MM.1S (cell line): Measurements from ENCODE around the gene FADD.
A peak's percentile ranks its signal among the peaks of the same experiment; 100 is the strongest.

Source experiments
- DNase-seq: peaks from one replicate; pipeline ENCODE4 v3.0.0-alpha.2; 2015
- H2AFZ ChIP-seq: fragments of 300-600 bp; sonication (generic); 2 replicates; pipeline ENCODE4 v1.6.0; 2016; ENCODE audit warnings: antibody characterized with exemption, low read length
- H3F3A ChIP-seq: fragments of 300-600 bp; sonication (generic); 2 replicates; pipeline ENCODE4 v1.6.1; 2016; ENCODE audit warnings: mild to moderate bottlenecking, antibody characterized with exemption, low read length, moderate library complexity, mixed read lengths; ENCODE audit not compliant: insufficient read depth
- H3K27ac ChIP-seq: fragments of 300-600 bp; sonication (generic); 2 replicates; pipeline ENCODE4 v1.5.1; 2016; ENCODE audit warnings: mild to moderate bottlenecking, low read length
- H3K27me3 ChIP-seq: fragments of 300-600 bp; sonication (generic); replicated peaks from 2 replicates; pipeline ENCODE4 v1.6.0; 2016; ENCODE audit warnings: low read length; ENCODE audit not compliant: insufficient read depth
- H3K36me3 ChIP-seq: fragments of 300-600 bp; sonication (generic); replicated peaks from 2 replicates; pipeline ENCODE4 v1.6.1; 2016; ENCODE audit warnings: mild to moderate bottlenecking, low read length, mixed read lengths; ENCODE audit not compliant: insufficient read depth
- H3K4me1 ChIP-seq: fragments of 300-600 bp; sonication (generic); 2 replicates; pipeline ENCODE4 v1.6.1; 2016; ENCODE audit warnings: low read length, mixed read lengths
- H3K4me2 ChIP-seq: fragments of 300-600 bp; sonication (generic); 2 replicates; pipeline ENCODE4 v1.6.0; 2016; ENCODE audit warnings: low read depth, low read length
- H3K4me3 ChIP-seq: fragments of 300-600 bp; sonication (generic); 2 replicates; pipeline ENCODE4 v1.5.1; 2016; ENCODE audit warnings: low read length, mixed read lengths
- H3K79me2 ChIP-seq: fragments of 300-600 bp; sonication (generic); 2 replicates; pipeline ENCODE4 v1.6.1; 2016; ENCODE audit warnings: mixed run types, low read length, mixed read lengths
- H3K9ac ChIP-seq: fragments of 300-600 bp; sonication (generic); 2 replicates; pipeline ENCODE4 v1.6.1; 2016; ENCODE audit warnings: low read length, mixed read lengths
- H3K9me2 ChIP-seq: fragments of 300-600 bp; sonication (generic); replicated peaks from 2 replicates; pipeline ENCODE4 v1.6.1; 2016; ENCODE audit warnings: mild to moderate bottlenecking, low read length, mixed read lengths; ENCODE audit not compliant: insufficient read depth
- H3K9me3 ChIP-seq: fragments of 300-600 bp; sonication (generic); replicated peaks from 2 replicates; pipeline ENCODE4 v1.6.1; 2016; ENCODE audit warnings: mild to moderate bottlenecking, low read length, mixed read lengths; ENCODE audit not compliant: insufficient read depth
- H4K20me1 ChIP-seq: fragments of 300-600 bp; sonication (generic); 2 replicates; pipeline ENCODE4 v1.6.1; 2016; ENCODE audit warnings: mild to moderate bottlenecking, low read length, moderate library complexity, mixed read lengths; ENCODE audit not compliant: insufficient read depth
- CTCF ChIP-seq: fragments of 300-600 bp; sonication (generic); IDR thresholded peaks from 2 replicates; pipeline ENCODE4 v1.5.1; 2016; ENCODE audit warnings: antibody characterized with exemption, low read length, mixed read lengths
- EZH2 ChIP-seq: fragments of 300-600 bp; sonication (generic); optimal IDR thresholded peaks from 2 replicates; pipeline ENCODE3; 2017; ENCODE audit warnings: low read depth, mild to moderate bottlenecking, antibody characterized with exemption, low read length, mixed read lengths
- EZH2phosphoT487 ChIP-seq: fragments of 300-600 bp; sonication (generic); IDR thresholded peaks from 2 replicates; pipeline ENCODE4 v1.6.1; 2018; ENCODE audit warnings: antibody characterized with exemption, low read length

Gene FADD

GRCh38 chr11:70186420-70186819, 16.7 kb upstream of the FADD start:
- Histone ChIP-seq H3K4me1 (no peaks in the 10 kb centered on the region), H3K79me2 (no peaks in the 10 kb centered on the region), H3K27ac (no peak overlapping the region), H3K4me2 (no peak overlapping the region), H3K27me3 (peaks cover 90% of the 10 kb centered on the region), H3K9me2 (no peaks in the 10 kb centered on the region), H3K4me3 (no peak overlapping the region), H2AFZ (no peak overlapping the region), H3K9me3 (no peaks in the 10 kb centered on the region), H3K9ac (no peak overlapping the region), H3K36me3 (no peaks in the 10 kb centered on the region), H3F3A (no peaks in the 10 kb centered on the region), H4K20me1 (no peaks in the 10 kb centered on the region)
- no peak for DNase-seq
- TF ChIP-seq CTCF (no peak), EZH2 (no peak), EZH2phosphoT487 (no peak)

DNA sequence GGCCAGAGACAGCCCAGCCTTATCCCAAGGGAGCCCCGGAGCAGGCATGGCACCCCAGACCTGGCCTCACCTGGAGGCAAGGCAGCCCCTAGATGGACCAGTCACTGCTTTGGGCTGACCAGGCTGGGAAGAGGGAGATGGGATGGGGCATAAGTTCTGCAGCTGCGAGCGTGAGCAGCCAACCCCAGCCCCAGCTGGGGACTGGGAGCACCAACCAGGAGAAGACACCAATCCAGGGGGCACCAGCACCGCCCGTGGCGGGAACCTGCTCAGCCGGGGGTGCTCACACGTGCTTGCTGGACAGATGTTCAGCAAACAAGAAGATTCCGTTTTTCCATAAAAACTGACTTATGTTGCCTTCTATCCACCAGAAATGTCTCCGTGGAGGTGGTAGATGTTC, 16.2 kb upstream of the FADD start:
- no peak overlapping the region for H3K4me2 ChIP-seq

GRCh38 chr11:70187771-70188170, 15.3 kb upstream of the FADD start:
- no peak overlapping the region for H3K4me2 ChIP-seq
- no peaks in the 10 kb centered on the region for H3K4me1 ChIP-seq
- H3K27me3 ChIP-seq: peaks cover 78% of the 10 kb centered on the region
- TF ChIP-seq CTCF (no peak), EZH2 (peak; percentile 17)
- H3K9me3 ChIP-seq: no peaks in the 10 kb centered on the region
- H3F3A ChIP-seq: no peaks in the 10 kb centered on the region
- H3K79me2 ChIP-seq: no peaks in the 10 kb centered on the region
- no peak overlapping the region for H3K9ac ChIP-seq
- H4K20me1 ChIP-seq: no peaks in the 10 kb centered on the region
- H3K27ac ChIP-seq: no peak overlapping the region
- H2AFZ ChIP-seq: no peak overlapping the region
- no peak overlapping the region for H3K4me3 ChIP-seq
- no peaks in the 10 kb centered on the region for H3K9me2 ChIP-seq
- DNase-seq: no peak
- H3K36me3 ChIP-seq: no peaks in the 10 kb centered on the region

More for the DNA sequence above, 16.2 kb upstream of the FADD start:
- H3K9ac ChIP-seq: no peak overlapping the region
- no peak overlapping the region for H3K27ac ChIP-seq
- peaks cover 84% of the 10 kb centered on the region for H3K27me3 ChIP-seq
- no peak overlapping the region for H2AFZ ChIP-seq
- H3F3A ChIP-seq: no peaks in the 10 kb centered on the region
- H3K9me2 ChIP-seq: no peaks in the 10 kb centered on the region
- H3K4me3 ChIP-seq: no peak overlapping the region
- no peaks in the 10 kb centered on the region for H3K9me3 ChIP-seq
- no peaks in the 10 kb centered on the region for H3K79me2 ChIP-seq
- no peak for TF ChIP-seq CTCF
- TF ChIP-seq EZH2phosphoT487: no peak
- TF ChIP-seq EZH2: no peak
- no peaks in the 10 kb centered on the region for H3K4me1 ChIP-seq
- no peak for DNase-seq
- no peaks in the 10 kb centered on the region for H4K20me1 ChIP-seq
- H3K36me3 ChIP-seq: no peaks in the 10 kb centered on the region

- no peak overlapping the region for H3K4me2 ChIP-seq
- peaks cover 68% of the 10 kb centered on the region for H3K27me3 ChIP-seq
- no peaks in the 10 kb centered on the region for H3K9me2 ChIP-seq
- no peak overlapping the region for H3K27ac ChIP-seq
- no peaks in the 10 kb centered on the region for H4K20me1 ChIP-seq
- H2AFZ ChIP-seq: no peak overlapping the region
- DNase-seq: no peak
- no peaks in the 10 kb centered on the region for H3K79me2 ChIP-seq
- TF ChIP-seq EZH2 (no peak), EZH2phosphoT487 (no peak), CTCF (no peak)
- no peak overlapping the region for H3K9ac ChIP-seq
- no peak overlapping the region for H3K4me3 ChIP-seq
- H3K36me3 ChIP-seq: no peaks in the 10 kb centered on the region
- H3K9me3 ChIP-seq: no peaks in the 10 kb centered on the region
- H3F3A ChIP-seq: no peaks in the 10 kb centered on the region
- H3K4me1 ChIP-seq: no peaks in the 10 kb centered on the region
Measured at GRCh38 chr11:70189622-70190021, 13.5 kb upstream of the FADD start.
